ENCODE results near the gene PLCB2.

PLCB2 gene

DNA sequence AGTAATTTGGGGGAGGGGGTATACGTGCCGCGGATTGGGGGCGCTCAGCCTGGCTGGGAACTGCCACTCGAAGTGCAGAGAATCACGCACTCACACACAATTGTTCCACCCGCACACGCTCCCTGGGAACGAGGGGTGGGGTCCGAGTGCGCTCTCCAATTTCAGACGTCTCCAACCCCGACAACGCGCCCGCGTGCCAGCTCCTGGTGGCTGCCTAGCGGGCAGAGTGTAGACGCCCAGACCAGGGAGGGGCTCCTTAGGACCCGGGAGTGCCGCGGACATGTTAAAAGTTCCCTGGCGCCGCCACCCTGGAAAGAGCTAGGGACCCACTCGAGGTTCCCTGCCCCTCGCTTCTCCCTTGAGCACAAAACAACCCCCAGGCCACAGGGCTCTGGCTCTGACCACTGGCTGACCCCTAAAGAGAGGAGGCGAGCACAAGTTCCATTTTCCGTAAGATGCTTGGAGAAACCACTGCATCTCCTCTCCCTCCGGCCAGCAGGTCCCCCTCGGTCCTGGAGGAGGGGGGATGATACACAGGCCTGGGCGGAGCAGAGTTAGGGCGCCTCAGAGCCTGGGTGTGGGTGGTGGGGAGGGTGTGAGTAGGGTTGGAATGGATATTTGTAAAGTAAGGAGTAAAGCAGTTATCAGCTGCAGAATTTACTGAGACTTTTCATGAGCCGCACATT, 24.0 kb downstream of the PLCB2 start:
- no peak for DNase-seq

GRCh38 chr15:40282869-40283614, 24.7 kb downstream of the PLCB2 start, which contains the start of gene ANKRD63:
ANKRD63 (minus strand) TSS chr15:40283064; CDS start chr15:40282586, 478 bp downstream.
- peak; percentile 32 to 43 for DNase-seq

DNA sequence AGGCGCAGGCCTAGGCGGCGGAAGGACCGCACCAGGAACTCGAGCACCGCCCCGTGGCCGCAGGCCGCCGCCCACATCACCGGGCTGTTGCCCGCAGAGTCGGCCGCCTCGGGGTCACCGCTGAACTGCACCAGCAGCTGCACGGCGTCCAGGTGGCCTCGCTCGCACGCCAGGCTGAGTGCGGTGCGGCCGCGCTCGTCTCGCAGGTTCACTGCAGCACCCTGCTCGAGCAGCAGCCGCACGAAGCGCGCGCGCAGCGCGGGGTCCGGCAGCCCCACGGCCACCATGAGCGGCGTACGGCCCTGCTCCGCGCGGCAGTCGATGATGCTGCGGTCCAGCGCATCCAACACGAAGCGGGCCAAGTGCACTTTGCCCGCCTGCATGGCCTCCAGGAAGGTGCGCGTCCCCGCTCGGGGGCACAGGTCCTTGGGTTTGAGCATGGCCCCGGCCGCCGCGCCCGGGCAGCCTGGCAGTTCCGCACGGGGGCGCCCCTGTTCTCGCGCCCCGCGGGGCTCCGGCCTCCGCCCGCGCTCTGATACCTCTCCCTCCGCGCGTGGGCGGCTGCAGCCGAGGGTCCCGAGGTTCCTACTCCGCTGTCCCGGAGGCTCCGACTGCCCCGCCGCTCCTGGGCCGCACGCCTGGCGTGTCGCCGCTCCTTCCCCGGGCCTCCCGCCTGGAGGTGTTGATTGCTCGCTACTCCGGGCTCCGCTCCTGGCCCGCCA, 25.4 kb downstream of the PLCB2 start:
- peak in 1 of 2 experiments; percentile 43 for DNase-seq

- DNase-seq: no peak
Measured at GRCh38 chr15:40281801-40282146, 26.0 kb downstream of the PLCB2 start.

GRCh38 chr15:40281057-40281800, 26.5 kb downstream of the PLCB2 start:
- DNase-seq: no peak

DNA sequence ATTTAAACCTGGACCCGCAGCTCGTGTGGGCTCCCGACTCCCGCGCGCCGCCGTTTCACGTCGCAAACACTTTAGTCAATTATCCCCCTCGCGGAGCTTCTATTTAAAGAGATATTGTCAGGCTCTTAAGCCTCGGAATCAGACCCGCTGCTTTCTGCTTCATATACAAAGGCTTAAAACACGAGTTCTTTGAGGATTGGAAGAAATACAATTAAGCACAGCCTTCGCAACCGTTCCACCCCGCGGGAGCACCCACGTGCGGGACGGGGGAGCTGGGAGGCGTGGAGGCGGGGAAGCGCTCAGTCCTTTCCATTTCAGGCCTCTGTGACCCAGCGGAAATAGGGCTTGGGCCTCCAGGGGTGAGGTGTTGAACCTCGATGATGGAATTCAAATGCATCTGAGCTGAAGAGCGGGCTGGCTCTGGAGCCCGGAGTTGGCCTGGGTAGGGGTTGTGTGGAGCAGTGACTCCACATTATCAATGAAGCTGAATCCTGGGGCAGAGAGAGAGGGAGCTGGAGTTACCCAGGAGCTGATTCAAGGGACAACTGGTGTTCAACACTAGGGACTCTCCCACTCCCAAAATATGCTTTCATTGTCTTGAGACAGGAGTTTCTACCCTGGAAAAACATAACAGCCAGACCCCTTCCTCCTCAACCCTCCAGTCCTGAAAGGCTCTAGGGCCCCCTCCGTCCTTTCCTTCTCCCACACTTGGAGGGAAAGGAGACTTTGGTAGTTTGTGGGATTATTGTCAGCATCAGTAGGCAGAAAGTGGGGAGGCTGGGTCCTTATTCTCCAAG, 27.3 kb downstream of the PLCB2 start:
- DNase-seq: no peak

GRCh38 chr15:40279437-40280141, 28.1 kb downstream of the PLCB2 start:
- peak; percentile 42 to 76 for DNase-seq

DNA sequence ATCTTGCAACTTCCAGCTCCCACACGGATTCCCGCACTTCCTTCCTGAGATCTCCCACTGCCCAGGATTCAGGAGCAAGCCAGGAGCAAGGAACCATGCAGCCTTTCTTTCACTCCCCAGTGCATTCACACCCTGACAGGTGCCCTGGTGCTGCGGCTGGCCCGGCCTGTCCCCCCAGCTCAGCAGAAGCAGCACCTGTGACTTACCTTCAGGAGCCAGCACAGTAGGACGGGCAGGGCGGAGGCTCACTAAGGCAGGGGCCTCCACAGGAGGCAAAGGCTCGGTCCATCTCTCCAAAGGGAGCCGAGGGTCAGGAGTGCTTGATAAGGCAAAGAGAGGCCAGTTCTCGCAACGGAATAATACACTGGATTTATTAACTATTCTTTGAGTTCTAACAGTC, 29.7 kb downstream of the PLCB2 start:
- DNase-seq: no peak

DNA sequence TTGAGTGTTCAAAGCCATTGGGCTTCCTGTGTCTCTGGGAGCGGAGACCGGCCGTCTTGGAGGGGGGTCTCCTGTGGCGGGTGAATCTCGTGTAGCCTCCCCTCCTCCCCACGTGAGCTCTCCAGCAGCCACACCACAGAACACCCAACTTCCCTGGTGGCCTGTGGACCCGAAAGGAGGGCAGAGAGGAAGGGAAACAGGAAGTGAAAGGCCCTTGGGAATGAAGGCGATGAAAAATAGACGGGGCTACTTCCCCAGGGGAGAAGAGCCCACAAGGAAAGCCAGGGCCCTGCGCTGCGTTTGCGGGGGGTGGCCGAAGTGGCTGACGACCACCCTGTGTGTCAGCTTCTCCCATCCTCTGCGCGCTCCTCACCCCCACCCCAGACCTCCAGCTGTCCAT, 30.3 kb downstream of the PLCB2 start:
- DNase-seq: no peak

- no peak for DNase-seq
Measured at GRCh38 chr15:40276927-40277326, 30.8 kb downstream of the PLCB2 start.

DNA sequence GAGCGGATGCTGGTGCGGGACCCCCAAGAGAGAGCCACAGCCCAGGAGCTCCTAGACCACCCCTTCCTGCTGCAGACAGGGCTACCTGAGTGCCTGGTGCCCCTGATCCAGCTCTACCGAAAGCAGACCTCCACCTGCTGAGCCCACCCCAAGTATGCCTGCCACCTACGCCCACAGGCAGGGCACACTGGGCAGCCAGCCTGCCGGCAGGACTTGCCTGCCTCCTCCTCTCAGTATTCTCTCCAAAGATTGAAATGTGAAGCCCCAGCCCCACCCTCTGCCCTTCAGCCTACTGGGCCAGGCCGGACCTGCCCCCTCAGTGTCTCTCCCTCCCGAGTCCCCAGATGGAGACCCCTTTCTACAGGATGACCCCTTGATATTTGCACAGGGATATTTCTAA, 31.8 kb downstream of the PLCB2 start:
- no peak for DNase-seq

GRCh38 chr15:40275523-40275922, 32.2 kb downstream of the PLCB2 start:
- no peak for DNase-seq

DNA sequence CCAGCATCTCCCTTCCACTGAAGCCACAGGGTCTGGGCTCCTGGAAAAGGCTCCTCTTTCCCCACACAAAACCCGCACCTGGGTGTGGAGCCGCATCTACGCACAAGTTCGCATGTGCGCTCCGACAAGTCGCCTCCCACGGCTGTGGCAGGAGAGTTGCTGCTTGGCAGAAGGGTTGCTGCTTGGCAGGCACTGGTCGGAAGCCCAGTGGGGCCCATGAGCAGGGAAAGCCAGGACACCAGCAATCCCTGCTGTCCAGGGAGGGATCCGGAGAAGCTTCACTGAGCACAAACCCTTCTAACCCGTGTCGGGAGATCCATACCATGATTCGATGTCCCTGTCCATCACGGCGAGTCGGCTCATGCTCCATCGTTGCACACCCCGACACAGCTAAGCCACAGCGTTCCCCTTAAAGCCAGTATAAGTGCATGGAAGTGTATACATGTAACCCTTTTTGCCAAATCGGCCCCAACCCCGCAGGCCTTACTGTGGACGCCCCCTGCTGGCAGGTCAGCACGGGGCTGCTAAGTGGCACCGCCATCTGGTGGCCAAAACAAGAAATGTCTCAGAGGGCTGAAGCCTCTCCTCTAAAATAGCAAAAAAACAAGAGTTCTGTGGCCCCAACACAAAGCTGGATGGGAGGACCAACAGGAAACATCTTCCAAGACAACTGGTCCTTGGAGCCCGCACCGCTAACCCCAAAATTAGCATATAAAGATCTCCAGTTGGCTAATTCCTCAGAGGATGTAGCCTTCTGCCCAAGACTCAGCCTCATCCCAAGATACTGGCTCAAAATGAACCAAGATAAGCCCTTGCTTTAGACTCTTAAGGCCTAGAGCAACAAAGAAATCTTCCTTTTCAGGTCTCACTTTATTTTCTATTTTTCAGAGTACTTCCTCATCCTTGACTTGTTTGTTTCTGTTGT, 33.1 kb downstream of the PLCB2 start:
- DNase-seq: peak; percentile 78 to 87

DNA sequence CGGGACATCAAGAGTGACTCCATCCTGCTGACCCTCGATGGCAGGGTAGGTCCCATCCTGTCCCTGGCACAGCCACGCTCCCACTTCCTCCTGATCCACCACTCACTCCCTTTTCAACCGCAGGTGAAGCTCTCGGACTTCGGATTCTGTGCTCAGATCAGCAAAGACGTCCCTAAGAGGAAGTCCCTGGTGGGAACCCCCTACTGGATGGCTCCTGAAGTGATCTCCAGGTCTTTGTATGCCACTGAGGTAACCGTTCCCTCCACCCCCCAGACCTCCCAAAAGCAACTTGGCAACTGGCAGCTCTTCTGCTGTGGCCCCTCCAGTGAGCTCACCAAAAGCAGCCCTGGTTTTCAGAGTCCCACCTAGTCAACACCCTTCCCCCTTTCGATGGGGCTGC, 34.3 kb downstream of the PLCB2 start:
- no peak for DNase-seq

DNA sequence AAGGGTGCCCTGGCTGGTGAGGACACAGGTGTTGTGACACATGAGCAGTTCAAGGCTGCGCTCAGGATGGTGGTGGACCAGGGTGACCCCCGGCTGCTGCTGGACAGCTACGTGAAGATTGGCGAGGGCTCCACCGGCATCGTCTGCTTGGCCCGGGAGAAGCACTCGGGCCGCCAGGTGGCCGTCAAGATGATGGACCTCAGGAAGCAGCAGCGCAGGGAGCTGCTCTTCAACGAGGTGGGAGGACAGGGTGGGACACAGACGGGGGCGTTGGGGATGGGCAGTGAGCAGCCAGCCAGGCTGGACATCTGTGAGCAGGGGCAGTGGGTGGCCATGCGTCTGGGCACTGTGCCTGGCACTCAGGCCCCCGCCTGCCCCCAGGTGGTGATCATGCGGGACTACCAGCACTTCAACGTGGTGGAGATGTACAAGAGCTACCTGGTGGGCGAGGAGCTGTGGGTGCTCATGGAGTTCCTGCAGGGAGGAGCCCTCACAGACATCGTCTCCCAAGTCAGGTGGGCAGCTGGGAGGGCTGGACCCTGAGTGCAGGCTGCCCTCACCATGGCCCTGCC, 35.2 kb downstream of the PLCB2 start:
- no peak for DNase-seq

DNA sequence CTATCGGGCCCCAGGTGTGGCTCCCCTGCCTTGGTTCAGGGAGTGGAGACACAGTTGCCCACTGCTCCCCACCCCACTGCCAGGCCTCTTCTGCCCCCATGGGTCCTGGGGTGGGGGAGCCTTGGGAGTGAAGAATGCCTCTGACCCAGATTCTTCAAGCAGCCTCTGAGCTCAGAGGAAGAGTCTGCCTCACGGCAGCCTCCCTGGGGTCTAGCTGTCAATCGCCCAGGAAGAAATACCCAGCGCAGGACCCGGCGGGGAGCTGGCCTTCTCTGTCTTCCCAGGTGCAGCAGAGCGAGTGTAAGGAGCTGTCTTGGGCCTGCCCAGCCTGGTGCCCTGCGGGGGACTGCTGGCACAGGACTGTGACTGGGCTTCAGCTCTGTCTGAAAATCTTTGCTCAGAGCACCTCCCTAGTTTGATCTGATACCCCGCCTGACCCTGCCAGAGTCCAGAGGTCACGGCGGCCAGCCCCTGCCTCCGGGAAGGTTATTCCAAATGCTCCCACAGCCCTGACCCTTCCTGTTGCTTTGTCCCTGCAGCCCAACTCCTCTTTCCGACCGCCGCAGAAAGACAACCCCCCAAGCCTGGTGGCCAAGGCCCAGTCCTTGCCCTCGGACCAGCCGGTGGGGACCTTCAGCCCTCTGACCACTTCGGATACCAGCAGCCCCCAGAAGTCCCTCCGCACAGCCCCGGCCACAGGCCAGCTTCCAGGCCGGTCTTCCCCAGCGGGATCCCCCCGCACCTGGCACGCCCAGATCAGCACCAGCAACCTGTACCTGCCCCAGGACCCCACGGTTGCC, 35.9 kb downstream of the PLCB2 start:
- no peak for DNase-seq

GRCh38 chr15:40270246-40270995, 37.3 kb downstream of the PLCB2 start:
- DNase-seq: no peak

- no peak for DNase-seq
Measured at GRCh38 chr15:40269604-40270003, 38.1 kb downstream of the PLCB2 start.
